KMS-11 (cell line): Measurements from ENCODE around the gene MYO5C.
"Not testable (repeated sequence)": the region's sequence is repeated elsewhere in the genome, so short reads cannot be mapped to it uniquely, and the experiment has no call there.

Experiments
- H2AFZ ChIP-seq: fragments of 200-600 bp; sonication (generic); 2 replicates; pipeline ENCODE4 v1.6.1; 2016; ENCODE audit warnings: antibody characterized with exemption, mixed run types, low read depth
- H3K27ac ChIP-seq: fragments of 200-600 bp; sonication (generic); 2 replicates; pipeline ENCODE4 v1.6.1; 2016; ENCODE audit warnings: mild to moderate bottlenecking, mixed run types
- H3K27me3 ChIP-seq: fragments of 200-600 bp; sonication (generic); 2 replicates; pipeline ENCODE4 v1.6.1; 2017; ENCODE audit warnings: mild to moderate bottlenecking, low read depth, mixed run types, moderate library complexity; ENCODE audit not compliant: insufficient read depth
- H3K36me3 ChIP-seq: fragments of 200-600 bp; sonication (generic); 2 replicates; pipeline ENCODE4 v1.6.1; 2017; ENCODE audit warnings: mild to moderate bottlenecking, mixed run types; ENCODE audit not compliant: insufficient read depth
- H3K4me1 ChIP-seq: fragments of 200-600 bp; sonication (generic); 2 replicates; pipeline ENCODE4 v1.6.1; 2016; ENCODE audit warnings: mild to moderate bottlenecking, low read depth, mixed run types; ENCODE audit not compliant: poor library complexity, severe bottlenecking
- H3K4me2 ChIP-seq: fragments of 200-600 bp; sonication (generic); 2 replicates; pipeline ENCODE4 v1.7.0; 2016; ENCODE audit warnings: mild to moderate bottlenecking, mixed run types
- H3K4me3 ChIP-seq: fragments of 200-600 bp; sonication (generic); IDR thresholded peaks from 2 replicates; pipeline ENCODE4 v1.6.1; 2017; ENCODE audit warnings: low read depth, low read length, mixed read lengths; ENCODE audit not compliant: insufficient read depth
- H3K79me2 ChIP-seq: fragments of 200-600 bp; sonication (generic); 2 replicates; pipeline ENCODE4 v1.6.1; 2016; ENCODE audit warnings: low read depth, mixed run types; ENCODE audit not compliant: insufficient read depth
- H3K9ac ChIP-seq: fragments of 200-600 bp; sonication (generic); 2 replicates; pipeline ENCODE4 v1.6.1; 2016; ENCODE audit warnings: mild to moderate bottlenecking, mixed run types
- H4K20me1 ChIP-seq: fragments of 200-600 bp; sonication (generic); 2 replicates; pipeline ENCODE4 v1.6.1; 2016; ENCODE audit warnings: mild to moderate bottlenecking, mixed run types; ENCODE audit not compliant: insufficient read depth
- CTCF ChIP-seq: fragments of 200-600 bp; sonication (generic); conservative IDR thresholded peaks from 2 replicates; pipeline ENCODE4 v1.6.1; 2017; ENCODE audit warnings: low read depth, mild to moderate bottlenecking, antibody characterized with exemption, low read length, moderate library complexity, mixed read lengths

The MYO5C gene

GRCh38 chr15:52287114-52287513, 8.5 kb downstream of the MYO5C start:
- Histone ChIP-seq H3K36me3 (no peaks in the 10 kb centered on the region), H3K27ac (no peak overlapping the region), H3K9ac (no peak overlapping the region), H3K27me3 (no peaks in the 10 kb centered on the region), H3K4me1 (peaks cover 10% of the 10 kb centered on the region), H3K79me2 (no peaks in the 10 kb centered on the region), H4K20me1 (no peaks in the 10 kb centered on the region), H3K4me2 (no peak overlapping the region), H2AFZ (no peak overlapping the region), H3K4me3 (no peak overlapping the region)
- TF ChIP-seq CTCF: no peak

GRCh38 chr15:52285941-52286340, 9.7 kb downstream of the MYO5C start:
- H3K36me3 ChIP-seq, H3K27me3 ChIP-seq, H3K4me2 ChIP-seq, H4K20me1 ChIP-seq, H3K4me3 ChIP-seq, H3K9ac ChIP-seq, H2AFZ ChIP-seq, H3K4me1 ChIP-seq, H3K79me2 ChIP-seq, H3K27ac ChIP-seq: not testable (repeated sequence)

GRCh38 chr15:52284164-52284563, 11.4 kb downstream of the MYO5C start:
- no peak overlapping the region for H3K27ac ChIP-seq
- H4K20me1 ChIP-seq: no peaks in the 10 kb centered on the region
- no peak for TF ChIP-seq CTCF
- no peak overlapping the region for H3K9ac ChIP-seq
- no peaks in the 10 kb centered on the region for H3K4me1 ChIP-seq
- H3K4me3 ChIP-seq: no peak overlapping the region
- H3K4me2 ChIP-seq: no peak overlapping the region
- no peaks in the 10 kb centered on the region for H3K79me2 ChIP-seq
- no peak overlapping the region for H2AFZ ChIP-seq
- H3K36me3 ChIP-seq: no peaks in the 10 kb centered on the region
- no peaks in the 10 kb centered on the region for H3K27me3 ChIP-seq

- Histone ChIP-seq H2AFZ (no peak overlapping the region), H3K4me1 (no peaks in the 10 kb centered on the region)
These were observed 12.3 kb downstream of the MYO5C start for GRCh38 chr15:52283281-52283680.

GRCh38 chr15:52282418-52282817, 13.2 kb downstream of the MYO5C start:
- no peak overlapping the region for H3K4me3 ChIP-seq
- no peaks in the 10 kb centered on the region for H3K79me2 ChIP-seq
- H3K4me2 ChIP-seq: no peak overlapping the region
- no peak for TF ChIP-seq CTCF
- no peak overlapping the region for H3K27ac ChIP-seq
- H4K20me1 ChIP-seq: no peaks in the 10 kb centered on the region
- H3K9ac ChIP-seq: no peak overlapping the region
- H3K27me3 ChIP-seq: no peaks in the 10 kb centered on the region
- no peaks in the 10 kb centered on the region for H3K4me1 ChIP-seq
- H3K36me3 ChIP-seq: no peaks in the 10 kb centered on the region
- no peak overlapping the region for H2AFZ ChIP-seq

More at GRCh38 chr15:52283281-52283680, 12.3 kb downstream of the MYO5C start:
- Histone ChIP-seq H3K4me3 (no peak overlapping the region), H3K79me2 (no peaks in the 10 kb centered on the region), H3K4me2 (no peak overlapping the region), H3K9ac (no peak overlapping the region), H3K27me3 (no peaks in the 10 kb centered on the region), H3K36me3 (no peaks in the 10 kb centered on the region), H4K20me1 (no peaks in the 10 kb centered on the region), H3K27ac (no peak overlapping the region)
- TF ChIP-seq CTCF: no peak
